Lower leg skin (tissue), 4 donors: ENCODE measurements around the gene TMEM214. TPM values are rescaled to one million over a fixed set of nuclear protein-coding genes. Genes with fewer than 3 reads are reported as not detected.

ENCODE experiments used
- DNase-seq, 2 donors: peaks; one replicate each; pipeline ENCODE4 v3.0.0-alpha.2; 2019; ENCODE audit warnings: low spot score in 2 of 2
- H3K4me3 ChIP-seq: fragments of 200-600 bp; sonication (generic); 2 replicates; pipeline ENCODE4 v1.5.1; 2017; ENCODE audit warnings: mild to moderate bottlenecking, low read depth; ENCODE audit not compliant: poor library complexity, severe bottlenecking
- CTCF ChIP-seq, 3 donors: fragments of 450-650 bp; IDR thresholded peaks; one replicate each; pipeline ENCODE4 v1.5.1; 2016; ENCODE audit warnings: antibody characterized with exemption in 3 of 3, mild to moderate bottlenecking in 3 of 3, moderate library complexity in 2 of 3
- POLR2A ChIP-seq, 2 donors: fragments of 450-650 bp; IDR thresholded peaks; one replicate each; pipeline ENCODE4 v1.6.1; 2016 to 2017; ENCODE audit warnings: antibody characterized with exemption in 2 of 2, mild to moderate bottlenecking in 1 of 2, moderate library complexity in 1 of 2
- WGBS, 2 donors: methylation state at CpG; one replicate each; pipeline ENCODE4 v1.1.5; 2018; 5-methylcytosine and 5-hydroxymethylcytosine counted together
- intact Hi-C: fragments of 100-400 bp; cut with DNase I; formaldehyde crosslinking; loops from one replicate; pipeline ENCODE4 v1.15.0; 2023; ENCODE audit warnings: low total_unique reads
- total RNA-seq, 4 donors: library from RNA; depleted of rRNA; stranded (reverse); fragments of >200 nt; gene quantifications; one replicate each; pipeline ENCODE4 v1.1.0, GENCODE V29; 2016

TMEM214 gene
- total RNA-seq, 4 donors from 2014 or later: 30.3 to 43.9 (median 32.0) TPM

- intact Hi-C loops: no loop called here
- H3K4me3 ChIP-seq: no peak overlapping the region
- 88 to 89% methylated on average over 6 of the region's 6 CpGs for WGBS, 2 donors
- DNase-seq: no peak
- TF ChIP-seq CTCF (IDR thresholded peaks at IDR 0.05) (no peak), POLR2A (IDR thresholded peaks at IDR 0.05) (no peak)
Observed at GRCh38 chr2:27057184-27057583, 24.4 kb downstream of the TMEM214 start.

- no peak for TF ChIP-seq CTCF (IDR thresholded peaks at IDR 0.05)
- no peak for TF ChIP-seq POLR2A (IDR thresholded peaks at IDR 0.05)
- WGBS, 2 donors: 92 to 93% methylated on average over 10 of the region's 10 CpGs
- intact Hi-C loops: no loop called here
Observed at GRCh38 chr2:27058210-27058609, 25.4 kb downstream of the TMEM214 start.

GRCh38 chr2:27059141-27059820 is 26.5 kb downstream of the TMEM214 start:
- intact Hi-C loops: no loop called here
- WGBS, 2 donors: 81 to 86% methylated on average over 15 of the region's 15 CpGs
- no peak overlapping the region for H3K4me3 ChIP-seq
- DNase-seq: no peak
- no peak for TF ChIP-seq POLR2A (IDR thresholded peaks at IDR 0.05)
- no peak for TF ChIP-seq CTCF (IDR thresholded peaks at IDR 0.05)

More at GRCh38 chr2:27058210-27058609, 25.4 kb downstream of the TMEM214 start:
- DNase-seq: no peak
- no peak overlapping the region for H3K4me3 ChIP-seq

- TF ChIP-seq CTCF (IDR thresholded peaks at IDR 0.05) (no peak), POLR2A (IDR thresholded peaks at IDR 0.05) (no peak)
- intact Hi-C loops: no loop called here
Observed at GRCh38 chr2:27060323-27060722, 27.6 kb downstream of the TMEM214 start.

GRCh38 chr2:27065128-27065527 is 32.4 kb downstream of the TMEM214 start:
- no peak for DNase-seq
- WGBS, 2 donors: 68 to 83% methylated on average over 3 of the region's 3 CpGs
- TF ChIP-seq CTCF (IDR thresholded peaks at IDR 0.05) (no peak), POLR2A (IDR thresholded peaks at IDR 0.05) (no peak)
- H3K4me3 ChIP-seq: no peak overlapping the region
- intact Hi-C loops: no loop called here

More at GRCh38 chr2:27060323-27060722, 27.6 kb downstream of the TMEM214 start:
- no peak for DNase-seq
- no peak overlapping the region for H3K4me3 ChIP-seq
- WGBS, 2 donors: 90 to 92% methylated on average over 3 of the region's 3 CpGs

- WGBS, 2 donors: 89 to 96% methylated on average over 5 of the region's 5 CpGs
- no peak overlapping the region for H3K4me3 ChIP-seq
- intact Hi-C loops: no loop called here
- no peak for TF ChIP-seq POLR2A (IDR thresholded peaks at IDR 0.05)
- no peak for TF ChIP-seq CTCF (IDR thresholded peaks at IDR 0.05)
- DNase-seq: no peak
Observed at GRCh38 chr2:27067385-27067784, 34.6 kb downstream of the TMEM214 start.
